PC-3 (cell line): ENCODE data around the gene POLDIP2. TPM values are rescaled to one million over a fixed set of nuclear protein-coding genes. Genes with fewer than 3 reads are reported as not detected.

Experiments used
- ATAC-seq: fragments of 200-7000 bp; cut with Tn5 transposase; 2 replicates; pipeline ENCODE4 v1.9.1; 2020; ENCODE audit warnings: mild to moderate bottlenecking, moderate library complexity
- BruUV-seq: library from RNA; stranded (reverse); fragments of 400-500 nt; replicated peaks from 2 replicates; lab custom pipeline; 2021; lab: Mats Ljungman, UMichigan
- CTCF ChIA-PET: fragments of 300-600 bp; sonication (Branson Sonifier 250); formaldehyde crosslinking; loops from one replicate; lab custom pipeline; 2022; ENCODE audit warnings: antibody characterized with exemption; lab: Charles Lee
- POLR2A ChIA-PET: fragments of 300-600 bp; sonication (Branson Sonifier 250); formaldehyde crosslinking; loops from one replicate; lab custom pipeline; 2022; ENCODE audit warnings: antibody characterized with exemption; ENCODE audit not compliant: unreplicated experiment; lab: Charles Lee
- DNase-seq: peaks from one replicate; pipeline ENCODE4 v3.0.0-alpha.2; 2015
- H2AFZ ChIP-seq: fragments of 300-600 bp; sonication (generic); 2 replicates; pipeline ENCODE4 v1.6.0; 2016; ENCODE audit warnings: antibody characterized with exemption, low read length
- H3F3A ChIP-seq: fragments of 300-600 bp; sonication (generic); one replicate; pipeline ENCODE4 v1.6.0; 2017; ENCODE audit warnings: antibody characterized with exemption, low read length, control low read depth, mild to moderate bottlenecking; ENCODE audit not compliant: unreplicated experiment
- H3K27ac ChIP-seq: fragments of 300-600 bp; sonication (generic); 2 replicates; pipeline ENCODE4 v1.5.1; 2016; ENCODE audit warnings: mild to moderate bottlenecking, low read length
- H3K27me3 ChIP-seq: fragments of 300-600 bp; sonication (generic); 2 replicates; pipeline ENCODE4 v1.6.1; 2016; ENCODE audit warnings: low read length, mixed read lengths
- H3K36me3 ChIP-seq: fragments of 300-600 bp; sonication (generic); 2 replicates; pipeline ENCODE4 v1.6.1; 2016; ENCODE audit warnings: low read depth, mixed run types, low read length, mixed read lengths
- H3K4me1 ChIP-seq: fragments of 300-600 bp; sonication (generic); 2 replicates; pipeline ENCODE4 v1.5.1; 2016; ENCODE audit warnings: low read length; ENCODE audit not compliant: insufficient read depth
- H3K4me2 ChIP-seq: fragments of 300-600 bp; sonication (generic); 2 replicates; pipeline ENCODE4 v1.6.0; 2016; ENCODE audit warnings: low read length
- H3K4me3 ChIP-seq: fragments of 300-600 bp; sonication (generic); 2 replicates; pipeline ENCODE4 v1.5.1; 2016; ENCODE audit warnings: mild to moderate bottlenecking, low read length, mixed read lengths
- H3K79me2 ChIP-seq: fragments of 300-600 bp; sonication (generic); 2 replicates; pipeline ENCODE4 v1.6.1; 2017; ENCODE audit warnings: low read length, mixed read lengths
- H3K9ac ChIP-seq: fragments of 300-600 bp; sonication (generic); 2 replicates; pipeline ENCODE4 v1.6.0; 2016; ENCODE audit warnings: mild to moderate bottlenecking, low read length
- H3K9me2 ChIP-seq: fragments of 300-600 bp; sonication (generic); replicated peaks from 2 replicates; pipeline ENCODE4 v1.6.1; 2016; ENCODE audit warnings: mixed run types, low read length, mixed read lengths
- H3K9me3 ChIP-seq: fragments of 300-600 bp; sonication (generic); 2 replicates; pipeline ENCODE4 v1.6.1; 2016; ENCODE audit warnings: low read length, mixed read lengths
- H4K20me1 ChIP-seq: fragments of 300-600 bp; sonication (generic); 2 replicates; pipeline ENCODE4 v1.6.1; 2016; ENCODE audit warnings: low read length, mixed read lengths
- EZH2 ChIP-seq: fragments of 300-600 bp; sonication (generic); IDR thresholded peaks from one replicate; pipeline ENCODE4 v1.6.1; 2017; ENCODE audit warnings: antibody characterized with exemption, mild to moderate bottlenecking, low read length; ENCODE audit not compliant: unreplicated experiment
- EZH2phosphoT487 ChIP-seq: fragments of 300-600 bp; sonication (generic); IDR thresholded peaks from 2 replicates; pipeline ENCODE4 v1.6.1; 2018; ENCODE audit warnings: mild to moderate bottlenecking, antibody characterized with exemption, low read length, borderline replicate concordance
- intact Hi-C: fragments of 100-400 bp; cut with micrococcal nuclease; formaldehyde crosslinking; loops from 2 replicates; pipeline ENCODE4 v1.9.0; 2023
- total RNA-seq: library from RNA; depleted of rRNA; stranded (reverse); fragments of >200 nt; gene quantifications from 2 replicates; pipeline ENCODE4 v1.2.3, GENCODE V29; 2014
- TF ChIP-seq, protein P1 (sequence below): fragments of 300-600 bp; sonication (generic); conservative IDR thresholded peaks from 2 replicates; pipeline ENCODE4 v1.5.1; 2017; ENCODE audit warnings: antibody characterized with exemption, low read depth, mild to moderate bottlenecking, low read length

The POLDIP2 gene
- total RNA-seq, 1 experiment from 2014 or later = 137 TPM

DNA sequence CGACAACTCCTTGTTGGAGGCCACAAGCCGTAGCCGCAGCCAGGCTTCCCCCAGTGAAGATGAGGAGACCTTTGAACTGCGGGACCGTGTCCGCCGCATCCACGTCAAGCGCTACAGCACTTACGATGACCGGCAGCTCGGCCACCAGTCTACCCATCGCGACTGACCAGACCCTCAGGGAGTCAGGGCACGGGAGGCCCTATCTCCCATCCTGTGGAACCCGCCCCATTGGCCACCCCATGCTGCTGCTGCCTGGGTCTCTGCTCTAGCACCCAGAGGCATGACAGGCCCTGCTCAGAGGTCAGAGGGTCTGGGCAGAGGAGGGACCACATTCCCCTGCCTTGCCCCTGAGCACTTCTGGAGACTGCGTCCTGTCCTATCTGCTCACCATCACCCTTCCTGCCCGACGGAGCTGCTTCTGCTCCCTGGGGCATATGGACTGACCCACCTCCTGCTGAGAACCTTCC lies 12.9 kb downstream of the POLDIP2 start:
- peaks cover 28% of the 10 kb centered on the region for H3K4me1 ChIP-seq
- peaks cover 6% of the 10 kb centered on the region for H3F3A ChIP-seq
- DNase-seq = no peak
- no peak overlapping the region for H3K4me2 ChIP-seq
- no peaks in the 10 kb centered on the region for H3K9me3 ChIP-seq
- peaks cover 2% of the 10 kb centered on the region; the same call in 1 of the 2 replicates for H3K79me2 ChIP-seq
- no peaks in the 10 kb centered on the region for H3K27me3 ChIP-seq
- TF ChIP-seq EZH2phosphoT487 (no peak), EZH2 (no peak)
- TF ChIP-seq, protein P1, sequence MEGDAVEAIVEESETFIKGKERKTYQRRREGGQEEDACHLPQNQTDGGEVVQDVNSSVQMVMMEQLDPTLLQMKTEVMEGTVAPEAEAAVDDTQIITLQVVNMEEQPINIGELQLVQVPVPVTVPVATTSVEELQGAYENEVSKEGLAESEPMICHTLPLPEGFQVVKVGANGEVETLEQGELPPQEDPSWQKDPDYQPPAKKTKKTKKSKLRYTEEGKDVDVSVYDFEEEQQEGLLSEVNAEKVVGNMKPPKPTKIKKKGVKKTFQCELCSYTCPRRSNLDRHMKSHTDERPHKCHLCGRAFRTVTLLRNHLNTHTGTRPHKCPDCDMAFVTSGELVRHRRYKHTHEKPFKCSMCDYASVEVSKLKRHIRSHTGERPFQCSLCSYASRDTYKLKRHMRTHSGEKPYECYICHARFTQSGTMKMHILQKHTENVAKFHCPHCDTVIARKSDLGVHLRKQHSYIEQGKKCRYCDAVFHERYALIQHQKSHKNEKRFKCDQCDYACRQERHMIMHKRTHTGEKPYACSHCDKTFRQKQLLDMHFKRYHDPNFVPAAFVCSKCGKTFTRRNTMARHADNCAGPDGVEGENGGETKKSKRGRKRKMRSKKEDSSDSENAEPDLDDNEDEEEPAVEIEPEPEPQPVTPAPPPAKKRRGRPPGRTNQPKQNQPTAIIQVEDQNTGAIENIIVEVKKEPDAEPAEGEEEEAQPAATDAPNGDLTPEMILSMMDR = no peak
- H2AFZ ChIP-seq = no peak overlapping the region
- no peak overlapping the region for H3K27ac ChIP-seq
- no peak overlapping the region for H3K4me3 ChIP-seq
- BruUV-seq = no TSS peak
- H3K9me2 ChIP-seq = no peaks in the 10 kb centered on the region
- ChIA-PET CTCF (no interaction called here), POLR2A (no interaction called here)
- H3K36me3 ChIP-seq = peaks cover 10% of the 10 kb centered on the region; the same call in 1 of the 2 replicates
- ATAC-seq = no peak
- H4K20me1 ChIP-seq = no peaks in the 10 kb centered on the region
- intact Hi-C loops = no loop called here
- no peak overlapping the region for H3K9ac ChIP-seq

DNA sequence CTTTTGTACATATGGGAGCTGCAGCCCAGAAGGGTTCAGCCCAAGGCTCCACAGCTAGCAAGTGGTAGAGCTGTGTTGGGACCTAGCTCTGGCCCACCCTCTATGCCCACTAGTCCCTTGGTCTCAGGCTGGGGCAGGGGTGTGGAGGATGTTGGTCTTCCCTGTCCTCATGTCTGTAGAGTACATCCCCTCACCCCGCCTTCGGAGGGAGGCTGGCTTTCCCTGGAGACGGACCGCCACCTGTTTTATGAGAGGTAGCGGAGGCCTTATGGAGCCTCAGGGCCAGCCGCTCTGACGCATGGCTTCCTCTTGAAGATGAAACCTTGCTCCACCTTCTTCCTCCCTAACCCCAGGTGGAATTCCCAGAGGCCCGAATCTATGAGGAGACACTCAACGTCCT lies 13.3 kb downstream of the POLDIP2 start:
- TF ChIP-seq EZH2 (no peak), EZH2phosphoT487 (no peak)
- TF ChIP-seq, protein P1 = no peak
- DNase-seq (no peak), ATAC-seq (no peak)
- Histone ChIP-seq H4K20me1 (no peaks in the 10 kb centered on the region), H3K9ac (no peak overlapping the region), H3K79me2 (peaks cover 5% of the 10 kb centered on the region), H3K36me3 (peaks cover 10% of the 10 kb centered on the region; the same call in 1 of the 2 replicates), H3K4me1 (peaks cover 28% of the 10 kb centered on the region), H3K9me2 (no peaks in the 10 kb centered on the region), H3K4me2 (no peak overlapping the region), H3K9me3 (no peaks in the 10 kb centered on the region), H2AFZ (no peak overlapping the region), H3K27me3 (no peaks in the 10 kb centered on the region), H3F3A (peaks cover 6% of the 10 kb centered on the region), H3K27ac (no peak overlapping the region), H3K4me3 (no peak overlapping the region)
- ChIA-PET CTCF (no interaction called here), POLR2A (no interaction called here)
- intact Hi-C loops = no loop called here
- no TSS peak for BruUV-seq

DNA sequence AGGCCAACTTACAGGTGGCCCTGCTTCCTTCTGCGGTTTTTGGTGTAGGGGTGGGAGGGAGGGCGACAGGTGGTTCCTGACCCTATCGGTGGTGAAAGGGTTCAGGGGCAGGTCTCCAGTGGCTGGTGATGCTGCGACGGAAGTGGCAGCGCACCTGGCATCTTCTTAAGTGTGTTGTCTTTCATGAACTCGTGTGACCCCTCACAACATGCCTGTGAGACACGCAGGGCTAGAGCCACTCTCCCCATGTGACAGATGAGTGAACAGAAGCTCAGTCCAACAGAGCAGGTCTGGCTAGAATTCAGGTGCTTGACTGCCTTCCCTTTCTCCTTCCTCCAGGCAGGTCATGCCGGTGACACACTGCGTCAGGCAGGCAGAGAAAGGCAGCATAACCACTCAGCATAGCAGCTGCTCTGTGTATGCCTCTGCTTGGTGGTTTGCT lies 13.8 kb downstream of the POLDIP2 start:
- Histone ChIP-seq H4K20me1 (no peaks in the 10 kb centered on the region), H3K27me3 (no peaks in the 10 kb centered on the region), H3K79me2 (peaks cover 9% of the 10 kb centered on the region), H3K4me3 (no peak overlapping the region), H3K4me1 (peaks cover 28% of the 10 kb centered on the region), H3K36me3 (peaks cover 10% of the 10 kb centered on the region; the same call in 1 of the 2 replicates), H2AFZ (no peak overlapping the region), H3K27ac (no peak overlapping the region), H3F3A (peaks cover 6% of the 10 kb centered on the region), H3K9ac (no peak overlapping the region), H3K9me3 (no peaks in the 10 kb centered on the region), H3K9me2 (no peaks in the 10 kb centered on the region), H3K4me2 (no peak overlapping the region)
- no peak for DNase-seq
- intact Hi-C loops = no loop called here
- ATAC-seq = no peak
- TF ChIP-seq, protein P1 = no peak
- no peak for TF ChIP-seq EZH2phosphoT487
- no peak for TF ChIP-seq EZH2
- BruUV-seq = no TSS peak
- POLR2A ChIA-PET = no interaction called here
- CTCF ChIA-PET = no interaction called here
